ENCODE data around the gene RBCK1.
"Not testable (repeated sequence)": the region's sequence is repeated elsewhere in the genome, so short reads cannot be mapped to it uniquely, and the experiment has no call there.

Gene RBCK1

DNA sequence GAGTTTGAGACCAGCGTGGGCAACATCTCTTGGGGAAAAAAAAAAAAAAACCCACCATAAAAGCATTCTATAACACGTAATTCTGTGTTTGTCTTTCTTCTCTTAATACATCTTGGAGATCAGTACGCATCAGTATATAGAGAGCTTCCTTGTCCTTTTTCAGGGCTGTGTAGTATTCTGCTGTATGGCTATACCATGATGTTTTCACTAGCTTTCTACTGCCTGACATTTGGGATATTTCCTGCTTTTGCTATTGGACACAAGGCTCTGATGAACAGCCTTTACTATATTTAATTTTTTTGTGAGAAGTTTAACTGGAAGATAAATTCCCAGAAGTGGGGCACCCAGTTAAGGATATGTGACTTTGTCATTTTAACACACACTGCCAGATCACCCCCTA lies 20.6 kb upstream of the RBCK1 start:
- Histone ChIP-seq H3K27me3 (replicated peaks; ENCODE audit: control insufficient read depth, insufficient read depth, low read length) (no peaks in the 10 kb centered on the region), H3K4me3 (replicated peaks; ENCODE audit: low read depth, low read length) (no peak overlapping the region), H3K36me3 (ENCODE audit: control insufficient read depth, insufficient read depth, low read length) (peaks cover 28% of the 10 kb centered on the region)
- TF ChIP-seq, protein P1, sequence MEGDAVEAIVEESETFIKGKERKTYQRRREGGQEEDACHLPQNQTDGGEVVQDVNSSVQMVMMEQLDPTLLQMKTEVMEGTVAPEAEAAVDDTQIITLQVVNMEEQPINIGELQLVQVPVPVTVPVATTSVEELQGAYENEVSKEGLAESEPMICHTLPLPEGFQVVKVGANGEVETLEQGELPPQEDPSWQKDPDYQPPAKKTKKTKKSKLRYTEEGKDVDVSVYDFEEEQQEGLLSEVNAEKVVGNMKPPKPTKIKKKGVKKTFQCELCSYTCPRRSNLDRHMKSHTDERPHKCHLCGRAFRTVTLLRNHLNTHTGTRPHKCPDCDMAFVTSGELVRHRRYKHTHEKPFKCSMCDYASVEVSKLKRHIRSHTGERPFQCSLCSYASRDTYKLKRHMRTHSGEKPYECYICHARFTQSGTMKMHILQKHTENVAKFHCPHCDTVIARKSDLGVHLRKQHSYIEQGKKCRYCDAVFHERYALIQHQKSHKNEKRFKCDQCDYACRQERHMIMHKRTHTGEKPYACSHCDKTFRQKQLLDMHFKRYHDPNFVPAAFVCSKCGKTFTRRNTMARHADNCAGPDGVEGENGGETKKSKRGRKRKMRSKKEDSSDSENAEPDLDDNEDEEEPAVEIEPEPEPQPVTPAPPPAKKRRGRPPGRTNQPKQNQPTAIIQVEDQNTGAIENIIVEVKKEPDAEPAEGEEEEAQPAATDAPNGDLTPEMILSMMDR (IDR thresholded peaks at IDR 0.05; ENCODE audit: insufficient read depth, low read length, poor library complexity, severe bottlenecking), result no peak
- DNase-seq (ENCODE audit: extremely low read depth, insufficient read length), result no peak

DNA sequence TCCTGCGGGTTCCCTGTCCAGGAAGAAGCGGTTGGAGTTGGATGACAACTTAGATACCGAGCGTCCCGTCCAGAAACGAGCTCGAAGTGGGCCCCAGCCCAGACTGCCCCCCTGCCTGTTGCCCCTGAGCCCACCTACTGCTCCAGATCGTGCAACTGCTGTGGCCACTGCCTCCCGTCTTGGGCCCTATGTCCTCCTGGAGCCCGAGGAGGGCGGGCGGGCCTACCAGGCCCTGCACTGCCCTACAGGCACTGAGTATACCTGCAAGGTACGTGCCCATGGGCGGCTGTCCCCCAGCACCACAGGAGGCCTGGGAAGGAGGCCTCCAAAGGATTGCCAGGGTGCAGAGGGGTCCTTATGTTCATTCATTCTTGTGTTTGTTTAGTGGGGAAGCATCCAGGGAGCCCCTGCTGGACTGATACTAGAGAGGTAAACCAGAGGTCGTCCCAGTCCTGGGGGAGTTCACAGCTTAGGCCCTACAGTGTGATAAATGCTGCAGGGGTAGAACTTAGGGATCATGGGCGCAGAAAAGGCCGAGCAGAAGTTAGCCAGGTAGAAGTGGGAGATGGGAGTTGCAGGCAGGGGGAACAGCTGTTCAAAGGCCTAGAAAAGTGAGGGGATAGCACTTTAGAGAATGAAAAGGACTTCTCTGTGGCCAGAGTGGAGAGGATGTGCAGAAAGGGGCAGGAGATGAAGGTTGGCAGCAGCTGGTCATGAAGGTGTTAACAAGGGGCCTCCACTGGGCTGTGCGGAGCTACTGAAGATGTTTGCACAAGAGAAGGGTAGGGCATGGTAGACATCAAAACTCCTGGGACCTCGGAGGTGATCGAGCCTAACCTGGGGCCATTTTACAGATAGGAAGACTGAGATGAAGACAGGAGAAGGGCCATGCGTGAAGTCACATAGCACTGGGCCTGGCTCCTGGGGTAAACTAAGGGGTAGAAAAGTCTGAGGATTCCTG lies 19.8 kb upstream of the RBCK1 start:
- Histone ChIP-seq H3K27me3 (replicated peaks; ENCODE audit: control insufficient read depth, insufficient read depth, low read length) (no peaks in the 10 kb centered on the region), H3K36me3 (ENCODE audit: control insufficient read depth, insufficient read depth, low read length) (peaks cover 28% of the 10 kb centered on the region), H3K4me3 (replicated peaks; ENCODE audit: low read depth, low read length) (no peak overlapping the region)
- TF ChIP-seq, protein P1 (IDR thresholded peaks at IDR 0.05; ENCODE audit: insufficient read depth, low read length, poor library complexity, severe bottlenecking), result no peak
- no peak for DNase-seq (ENCODE audit: extremely low read depth, insufficient read length)

DNA sequence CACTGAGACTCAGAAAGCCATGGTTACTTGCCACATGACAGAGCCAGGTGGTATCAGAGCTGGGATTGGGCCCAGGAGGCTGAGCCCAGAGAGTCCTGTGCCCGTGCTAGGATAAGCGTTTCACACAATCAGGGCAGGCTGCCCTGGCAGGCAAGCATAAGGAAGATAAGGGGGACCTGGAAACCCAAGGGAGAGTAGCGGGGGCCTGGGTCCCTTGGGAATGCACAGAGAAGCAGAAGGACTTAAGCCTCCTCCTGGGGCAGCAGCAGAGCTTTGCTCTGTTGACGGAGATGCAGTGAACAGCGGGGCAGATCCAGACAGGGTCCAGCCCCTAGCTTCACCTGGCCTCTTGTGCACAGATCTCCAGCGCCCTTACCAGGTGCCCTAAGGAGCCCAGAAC lies 18.9 kb upstream of the RBCK1 start:
- Histone ChIP-seq H3K36me3 (ENCODE audit: control insufficient read depth, insufficient read depth, low read length) (peaks cover 28% of the 10 kb centered on the region), H3K27me3 (replicated peaks; ENCODE audit: control insufficient read depth, insufficient read depth, low read length) (no peaks in the 10 kb centered on the region)

DNA sequence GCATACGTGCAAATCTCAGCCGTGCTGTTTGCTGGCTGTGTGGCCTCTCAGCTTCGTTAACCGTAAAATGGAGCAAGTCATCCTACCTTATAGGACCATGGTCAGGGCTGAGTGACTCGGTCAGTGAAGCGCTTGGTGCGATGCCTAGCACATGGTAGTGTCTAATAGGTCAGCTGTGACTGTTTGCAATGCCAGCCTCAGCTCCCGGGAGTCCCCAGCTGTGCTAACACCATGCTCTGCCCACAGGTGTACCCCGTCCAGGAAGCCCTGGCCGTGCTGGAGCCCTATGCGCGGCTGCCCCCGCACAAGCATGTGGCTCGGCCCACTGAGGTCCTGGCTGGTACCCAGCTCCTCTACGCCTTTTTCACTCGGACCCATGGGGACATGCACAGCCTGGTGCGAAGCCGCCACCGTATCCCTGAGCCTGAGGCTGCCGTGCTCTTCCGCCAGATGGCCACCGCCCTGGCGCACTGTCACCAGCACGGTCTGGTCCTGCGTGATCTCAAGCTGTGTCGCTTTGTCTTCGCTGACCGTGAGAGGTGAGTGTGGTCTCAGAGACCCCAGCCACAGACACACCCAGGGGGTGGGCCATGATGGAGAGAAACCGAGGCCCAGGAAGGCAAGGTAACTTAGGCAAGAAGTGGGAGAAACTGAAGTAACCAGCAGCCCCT lies 16.9 kb upstream of the RBCK1 start:
- no peak for DNase-seq (ENCODE audit: extremely low read depth, insufficient read length)
- H3K27me3 ChIP-seq (replicated peaks; ENCODE audit: control insufficient read depth, insufficient read depth, low read length), result no peaks in the 10 kb centered on the region
- TF ChIP-seq, protein P1 (IDR thresholded peaks at IDR 0.05; ENCODE audit: insufficient read depth, low read length, poor library complexity, severe bottlenecking), result no peak
- peaks cover 27% of the 10 kb centered on the region for H3K36me3 ChIP-seq (ENCODE audit: control insufficient read depth, insufficient read depth, low read length)
- H3K4me3 ChIP-seq (replicated peaks; ENCODE audit: low read depth, low read length), result no peak overlapping the region

More for the DNA sequence above, 18.9 kb upstream of the RBCK1 start:
- H3K4me3 ChIP-seq (replicated peaks; ENCODE audit: low read depth, low read length), result no peak overlapping the region
- no peak for DNase-seq (ENCODE audit: extremely low read depth, insufficient read length)
- TF ChIP-seq, protein P1 (IDR thresholded peaks at IDR 0.05; ENCODE audit: insufficient read depth, low read length, poor library complexity, severe bottlenecking), result no peak

DNA sequence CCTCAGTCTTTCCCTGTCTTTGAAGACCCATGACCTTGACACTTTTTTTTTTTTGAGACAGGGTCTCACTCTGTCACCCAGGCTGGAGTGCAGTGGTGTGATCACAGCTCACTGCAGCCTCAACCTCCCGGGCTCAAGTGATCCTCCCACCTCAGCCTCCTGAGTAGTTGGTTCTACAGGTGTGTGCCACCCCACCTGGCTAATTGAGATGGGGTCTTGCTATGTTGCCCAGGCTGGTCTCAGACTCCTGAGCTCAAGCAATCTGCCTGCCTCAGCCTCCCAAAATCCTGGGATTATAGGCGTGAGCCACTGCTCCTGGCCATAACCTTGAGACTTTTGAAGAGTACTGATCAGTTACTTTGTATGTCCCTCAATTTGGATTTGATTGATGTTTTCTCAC lies 14.8 kb upstream of the RBCK1 start:
- H3K36me3 ChIP-seq (ENCODE audit: control insufficient read depth, insufficient read depth, low read length), result peaks cover 30% of the 10 kb centered on the region
- not testable (repeated sequence) for H3K27me3 ChIP-seq (replicated peaks; ENCODE audit: control insufficient read depth, insufficient read depth, low read length); DNase-seq (ENCODE audit: extremely low read depth, insufficient read length); H3K4me3 ChIP-seq (replicated peaks; ENCODE audit: low read depth, low read length)

DNA sequence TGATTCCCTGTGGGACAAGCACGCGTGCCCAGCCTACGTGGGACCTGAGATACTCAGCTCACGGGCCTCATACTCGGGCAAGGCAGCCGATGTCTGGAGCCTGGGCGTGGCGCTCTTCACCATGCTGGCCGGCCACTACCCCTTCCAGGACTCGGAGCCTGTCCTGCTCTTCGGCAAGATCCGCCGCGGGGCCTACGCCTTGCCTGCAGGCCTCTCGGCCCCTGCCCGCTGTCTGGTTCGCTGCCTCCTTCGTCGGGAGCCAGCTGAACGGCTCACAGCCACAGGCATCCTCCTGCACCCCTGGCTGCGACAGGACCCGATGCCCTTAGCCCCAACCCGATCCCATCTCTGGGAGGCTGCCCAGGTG lies 11.9 kb upstream of the RBCK1 start:
- Histone ChIP-seq H3K36me3 (ENCODE audit: control insufficient read depth, insufficient read depth, low read length) (peaks cover 17% of the 10 kb centered on the region), H3K4me3 (replicated peaks; ENCODE audit: low read depth, low read length) (no peak overlapping the region), H3K27me3 (replicated peaks; ENCODE audit: control insufficient read depth, insufficient read depth, low read length) (no peaks in the 10 kb centered on the region)
- DNase-seq (ENCODE audit: extremely low read depth, insufficient read length), result no peak
- TF ChIP-seq, protein P1 (IDR thresholded peaks at IDR 0.05; ENCODE audit: insufficient read depth, low read length, poor library complexity, severe bottlenecking), result no peak

Measured in GM06990 (cell line).